Prostate gland (tissue), 2 donors: ENCODE measurements around the gene NFATC3. TPM values are rescaled to one million over a fixed set of nuclear protein-coding genes. Genes with fewer than 3 reads are reported as not detected.

ENCODE experiments used
- DNase-seq: peaks from one replicate; pipeline ENCODE4 v3.0.0-alpha.2; 2019; ENCODE audit warnings: low spot score
- H3K27ac ChIP-seq, 2 donors: fragments of 200-600 bp; sonication (generic); 2 replicates each; pipeline ENCODE4 v1.5.1; 2017 to 2019
- H3K27me3 ChIP-seq: fragments of 200-600 bp; sonication (generic); replicated peaks from 2 replicates; pipeline ENCODE4 v1.5.1; 2019; ENCODE audit not compliant: insufficient read depth
- H3K36me3 ChIP-seq, 2 donors: fragments of 200-600 bp; sonication (generic); 1 replicate in 1 of 2; 2 replicates in 1 of 2; pipeline versions ENCODE4 v1.5.1 to v1.8.1; 2017 to 2019
- H3K4me1 ChIP-seq: fragments of 200-600 bp; sonication (generic); replicated peaks from 2 replicates; pipeline ENCODE4 v1.5.1; 2019
- H3K4me3 ChIP-seq, 2 donors: fragments of 200-600 bp; sonication (generic); 2 replicates each; pipeline ENCODE4 v1.5.1; 2017 to 2019
- H3K9me3 ChIP-seq: fragments of 200-600 bp; sonication (generic); 2 replicates; pipeline ENCODE4 v1.5.1; 2017
- CTCF ChIP-seq, 4 experiments: fragments of 200-600 bp in 2 of 4; fragments of 450-650 bp in 2 of 4; sonication (generic) in 2 of 4; IDR thresholded peaks; 1 replicate in 3 of 4; 2 replicates in 1 of 4; pipeline ENCODE4 v1.5.1; 2016 to 2019; ENCODE audit warnings: antibody characterized with exemption in 4 of 4, mild to moderate bottlenecking in 2 of 4, moderate library complexity in 2 of 4
- POLR2A ChIP-seq: fragments of 450-650 bp; IDR thresholded peaks from one replicate; pipeline ENCODE4 v1.6.1; 2016; ENCODE audit warnings: antibody characterized with exemption, mild to moderate bottlenecking
- POLR2AphosphoS5 ChIP-seq: sonication (generic); formaldehyde crosslinking; IDR thresholded peaks from one replicate; pipeline ENCODE4 v1.6.1; 2017; ENCODE audit warnings: antibody characterized with exemption
- WGBS: methylation state at CpG from one replicate; pipeline ENCODE4 v1.1.5; 2018; 5-methylcytosine and 5-hydroxymethylcytosine counted together
- intact Hi-C: fragments of 100-400 bp; cut with DNase I; formaldehyde crosslinking; loops from one replicate; pipeline ENCODE4 v1.14.2; 2022
- total RNA-seq, 2 donors: library from RNA; depleted of rRNA; stranded (reverse); fragments of >200 nt; gene quantifications; one replicate each; pipeline ENCODE4 v1.1.0, GENCODE V29; 2016

Gene NFATC3
- total RNA-seq, 2 donors from 2014 or later: 36.6 to 84.1 TPM

- no peaks in the 10 kb centered on the region for H3K4me1 ChIP-seq
- H3K9me3 ChIP-seq: no peaks in the 10 kb centered on the region
- H3K4me3 ChIP-seq: no peak overlapping the region
- DNase-seq: no peak
- H3K27ac ChIP-seq: no peak overlapping the region
- no peaks in the 10 kb centered on the region for H3K36me3 ChIP-seq
- intact Hi-C loops: no loop called here
- no peaks in the 10 kb centered on the region for H3K27me3 ChIP-seq
- TF ChIP-seq CTCF (IDR thresholded peaks at IDR 0.05) (no peak), POLR2AphosphoS5 (no peak), POLR2A (no peak)
Measured at GRCh38 chr16:68202091-68202519, 116.9 kb downstream of the NFATC3 start.

- Histone ChIP-seq H3K4me3 (no peak overlapping the region), H3K27ac (no peak overlapping the region), H3K9me3 (no peaks in the 10 kb centered on the region), H3K36me3 (no peaks in the 10 kb centered on the region), H3K27me3 (no peaks in the 10 kb centered on the region), H3K4me1 (no peaks in the 10 kb centered on the region)
- 93% methylated on average over 2 of the region's 2 CpGs for WGBS
- intact Hi-C loops: no loop called here
- TF ChIP-seq CTCF (IDR thresholded peaks at IDR 0.05) (no peak), POLR2A (no peak)
- DNase-seq: no peak
Measured at GRCh38 chr16:68206245-68206644, 121.1 kb downstream of the NFATC3 start.

GRCh38 chr16:68214726-68215125, 129.6 kb downstream of the NFATC3 start:
- Histone ChIP-seq H3K9me3 (no peaks in the 10 kb centered on the region), H3K4me3 (no peak overlapping the region), H3K27ac (no peak overlapping the region), H3K36me3 (no peaks in the 10 kb centered on the region), H3K4me1 (no peaks in the 10 kb centered on the region), H3K27me3 (no peaks in the 10 kb centered on the region)
- TF ChIP-seq POLR2AphosphoS5 (no peak), POLR2A (no peak), CTCF (IDR thresholded peaks at IDR 0.05) (no peak)
- intact Hi-C loops: no loop called here
- DNase-seq: no peak
- WGBS: 90% methylated on average over 3 of the region's 3 CpGs

GRCh38 chr16:68215302-68215701, 130.1 kb downstream of the NFATC3 start:
- no peaks in the 10 kb centered on the region for H3K9me3 ChIP-seq
- no peaks in the 10 kb centered on the region for H3K36me3 ChIP-seq
- WGBS: 91% methylated on average over 1 of the region's 1 CpG
- no peak for TF ChIP-seq POLR2AphosphoS5
- H3K27me3 ChIP-seq: no peaks in the 10 kb centered on the region
- no peaks in the 10 kb centered on the region for H3K4me1 ChIP-seq
- no peak overlapping the region for H3K27ac ChIP-seq
- intact Hi-C loops: no loop called here
- no peak for DNase-seq
- no peak overlapping the region for H3K4me3 ChIP-seq

GRCh38 chr16:68216240-68216639, 131.1 kb downstream of the NFATC3 start:
- DNase-seq: no peak
- no peak for TF ChIP-seq POLR2A
- no peak for TF ChIP-seq CTCF (IDR thresholded peaks at IDR 0.05)
- TF ChIP-seq POLR2AphosphoS5: peak; percentile 7
- no peaks in the 10 kb centered on the region for H3K27me3 ChIP-seq
- H3K4me1 ChIP-seq: no peaks in the 10 kb centered on the region
- H3K27ac ChIP-seq: no peak overlapping the region
- H3K9me3 ChIP-seq: no peaks in the 10 kb centered on the region
- intact Hi-C loops: no loop called here
- WGBS: 75% methylated on average over 3 of the region's 3 CpGs
- H3K36me3 ChIP-seq: no peaks in the 10 kb centered on the region
- H3K4me3 ChIP-seq: no peak overlapping the region
